MCF 10A (cell line): ENCODE data around the gene HMGN1. TPM values are rescaled to one million over a fixed set of nuclear protein-coding genes. Genes with fewer than 3 reads are reported as not detected.

ENCODE experiments used
- BruUV-seq: library from RNA; stranded (reverse); fragments of 400-500 nt; replicated peaks from 2 replicates; lab custom pipeline; 2021; lab: Mats Ljungman, UMichigan
- CTCF ChIA-PET: fragments of 300-600 bp; sonication (Branson Sonifier 250); formaldehyde crosslinking; extraction: SDS; loops from one replicate; lab custom pipeline; 2021; ENCODE audit warnings: antibody characterized with exemption, inconsistent platforms; lab: Yijun Ruan, JAX
- POLR2A ChIA-PET: fragments of 300-600, 350-650 bp; sonication (Branson Sonifier 250); formaldehyde crosslinking; extraction: SDS; loops from one replicate; lab custom pipeline; 2020; ENCODE audit warnings: antibody characterized with exemption, inconsistent platforms; lab: Yijun Ruan, JAX
- DNase-seq: peaks from one replicate; pipeline ENCODE4 v3.0.0-alpha.2; 2018; ENCODE audit not compliant: unreplicated experiment
- H3K27ac Mint-ChIP-seq: one replicate; pipeline ENCODE4 v1.8.0; 2022; ENCODE audit warnings: mild to moderate bottlenecking, low read depth, mixed read lengths; ENCODE audit not compliant: unreplicated experiment
- H3K27me3 Mint-ChIP-seq: one replicate; pipeline ENCODE4 v1.8.0; 2022; ENCODE audit warnings: mixed read lengths; ENCODE audit not compliant: insufficient read depth, unreplicated experiment
- H3K36me3 Mint-ChIP-seq: one replicate; pipeline ENCODE4 v1.8.0; 2022; ENCODE audit warnings: mild to moderate bottlenecking, moderate library complexity, mixed read lengths; ENCODE audit not compliant: insufficient read depth, unreplicated experiment
- H3K4me1 Mint-ChIP-seq: one replicate; pipeline ENCODE4 v1.8.0; 2022; ENCODE audit warnings: mixed read lengths; ENCODE audit not compliant: insufficient read depth, unreplicated experiment
- H3K4me3 Mint-ChIP-seq: one replicate; pipeline ENCODE4 v1.8.0; 2022; ENCODE audit warnings: mild to moderate bottlenecking, moderate library complexity, mixed read lengths; ENCODE audit not compliant: unreplicated experiment
- H3K9me3 Mint-ChIP-seq: one replicate; pipeline ENCODE4 v1.8.0; 2022; ENCODE audit warnings: mixed read lengths; ENCODE audit not compliant: unreplicated experiment
- CTCF ChIP-seq: fragments of 200-600 bp; IDR thresholded peaks from one replicate; pipeline ENCODE4 v1.8.0; 2022; ENCODE audit warnings: antibody characterized with exemption, mild to moderate bottlenecking; ENCODE audit not compliant: unreplicated experiment
- intact Hi-C: fragments of 100-400 bp; cut with micrococcal nuclease; formaldehyde crosslinking; loops from 2 replicates; pipeline ENCODE4 v1.14.1; 2022
- total RNA-seq: library from RNA; stranded (reverse); gene quantifications from 2 replicates; pipeline ENCODE4 v1.2.3, GENCODE V29; 2022

The HMGN1 gene
- total RNA-seq, 1 experiment from 2014 or later, result 360 TPM

GRCh38 chr21:39319251-39319756, 29.6 kb downstream of the HMGN1 start:
- H3K9me3 Mint-ChIP-seq, result no peaks in the 10 kb centered on the region
- POLR2A ChIA-PET, result interaction anchor here (0.7 to 1.7 kb wide), 3 partner anchors 18 to 29 kb away, joined by 4 to 5 read pairs (median 5); partner anchors contain the start of gene HMGN1
- TF ChIP-seq CTCF, result no peak
- no peaks in the 10 kb centered on the region for H3K27me3 Mint-ChIP-seq
- H3K4me3 Mint-ChIP-seq, result no peak overlapping the region
- intact Hi-C loops, result no loop called here
- CTCF ChIA-PET, result interaction anchor here (0.6 kb wide), 1 partner anchor 694 kb away, joined by 4 read pairs; no protein-coding TSS in a partner anchor
- no TSS peak for BruUV-seq
- DNase-seq, result no peak
- peaks cover 6% of the 10 kb centered on the region for H3K36me3 Mint-ChIP-seq
- peaks cover 26% of the 10 kb centered on the region for H3K4me1 Mint-ChIP-seq
- no peak overlapping the region for H3K27ac Mint-ChIP-seq

GRCh38 chr21:39318091-39318959, 30.6 kb downstream of the HMGN1 start:
- CTCF ChIA-PET, result interaction anchor here (0.6 to 1.7 kb wide), 3 partner anchors 8 to 123 kb away, joined by 4 to 5 read pairs (median 4); no protein-coding TSS in a partner anchor
- no TSS peak for BruUV-seq
- POLR2A ChIA-PET, result interaction anchor here (0.6 to 7.7 kb wide), 3 partner anchors 10 to 29 kb away, joined by 3 to 226 read pairs (median 4); partner anchors contain the start of gene HMGN1
- H3K27me3 Mint-ChIP-seq, result no peaks in the 10 kb centered on the region
- no peaks in the 10 kb centered on the region for H3K36me3 Mint-ChIP-seq
- no peak overlapping the region for H3K27ac Mint-ChIP-seq
- no peak overlapping the region for H3K4me3 Mint-ChIP-seq
- DNase-seq, result no peak
- TF ChIP-seq CTCF, result no peak
- H3K9me3 Mint-ChIP-seq, result no peaks in the 10 kb centered on the region
- H3K4me1 Mint-ChIP-seq, result peaks cover 26% of the 10 kb centered on the region
- intact Hi-C loops, result no loop called here

DNA sequence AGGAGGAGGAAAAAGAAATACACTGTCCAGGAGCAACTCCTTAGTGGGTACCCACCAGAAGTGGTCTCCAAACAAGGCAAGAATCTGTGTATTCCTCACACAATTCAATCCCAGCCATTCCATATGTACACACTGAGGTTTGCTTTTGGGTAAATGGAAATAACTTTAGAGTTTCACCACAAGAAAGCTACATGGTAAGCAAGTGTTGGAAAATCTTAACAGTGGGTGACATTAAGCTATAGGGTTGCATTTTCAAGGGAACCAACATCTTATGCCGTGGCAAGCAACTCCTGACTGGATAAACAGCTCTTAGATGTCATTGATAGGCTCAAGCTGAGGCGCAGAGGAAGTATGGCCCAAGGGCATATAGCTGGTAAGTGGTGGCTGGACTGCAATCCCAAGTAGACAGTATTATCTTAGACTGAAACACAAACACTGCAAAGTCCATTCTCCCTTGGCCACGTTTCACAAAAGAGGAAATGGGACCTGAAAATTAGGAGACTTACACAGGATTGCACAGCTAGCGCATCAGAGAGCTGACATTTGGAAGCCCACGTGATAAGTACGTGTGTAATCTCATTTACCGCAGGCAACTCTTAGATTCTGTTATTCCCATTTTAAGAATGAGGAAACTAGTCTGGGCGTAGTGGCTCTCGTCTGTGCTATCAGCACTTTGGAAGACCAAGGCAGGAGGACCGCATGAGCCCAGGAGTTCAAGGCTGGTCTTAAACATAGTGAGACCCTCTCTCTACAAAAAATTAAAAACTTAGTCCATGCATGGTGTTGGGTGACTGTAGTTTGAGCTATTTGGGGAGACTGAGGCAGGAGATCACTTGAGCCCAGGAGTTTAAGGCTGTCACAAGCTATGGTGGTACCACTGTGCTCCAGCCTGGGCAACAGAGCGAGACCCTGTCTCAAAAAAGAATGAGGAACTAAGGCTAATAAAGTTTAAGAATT, 31.5 kb downstream of the HMGN1 start:
- no peaks in the 10 kb centered on the region for H3K9me3 Mint-ChIP-seq
- no peak for DNase-seq
- ChIA-PET CTCF (interaction anchor here (0.6 to 1.7 kb wide), 3 partner anchors 9 to 124 kb away, joined by 4 to 5 read pairs (median 4); no protein-coding TSS in a partner anchor), POLR2A (interaction anchor here (0.7 to 7.7 kb wide), 3 partner anchors 17 to 47 kb away, joined by 3 to 226 read pairs (median 3); partner anchors contain the start of gene HMGN1)
- H3K4me3 Mint-ChIP-seq, result no peak overlapping the region
- H3K36me3 Mint-ChIP-seq, result no peaks in the 10 kb centered on the region
- TF ChIP-seq CTCF, result no peak
- no peaks in the 10 kb centered on the region for H3K27me3 Mint-ChIP-seq
- peaks cover 25% of the 10 kb centered on the region for H3K4me1 Mint-ChIP-seq
- intact Hi-C loops, result no loop called here
- BruUV-seq, result no TSS peak
- H3K27ac Mint-ChIP-seq, result peak overlapping the region; percentile 1
